DOHH2 (cell line): ENCODE results near the gene CAMTA1.

Experiments
- H3F3A ChIP-seq: fragments of 200-600 bp; sonication (generic), shearing (Covaris generic); 2 replicates; pipeline ENCODE4 v1.6.0; 2016; ENCODE audit warnings: antibody characterized with exemption, mild to moderate bottlenecking; ENCODE audit not compliant: control insufficient read depth, insufficient read depth
- H3K27ac ChIP-seq: fragments of 200-600 bp; sonication (generic); 2 replicates; pipeline ENCODE4 v1.5.1; 2014; ENCODE audit warnings: low read depth, mild to moderate bottlenecking, low read length, moderate library complexity
- H3K27me3 ChIP-seq: fragments of 200-600 bp; sonication (generic); 2 replicates; pipeline ENCODE4 v1.6.1; 2014; ENCODE audit warnings: mild to moderate bottlenecking, low read length, mixed read lengths; ENCODE audit not compliant: control insufficient read depth
- H3K36me3 ChIP-seq: fragments of 200-600 bp; sonication (generic); 2 replicates; pipeline ENCODE4 v1.6.1; 2014; ENCODE audit warnings: mild to moderate bottlenecking, low read length, moderate library complexity, mixed read lengths; ENCODE audit not compliant: control insufficient read depth
- H3K4me1 ChIP-seq: fragments of 200-600 bp; sonication (generic); 2 replicates; pipeline ENCODE4 v1.6.1; 2014; ENCODE audit warnings: mild to moderate bottlenecking, low read length, mixed read lengths; ENCODE audit not compliant: control insufficient read depth
- H3K4me2 ChIP-seq: fragments of 200-600 bp; sonication (generic); 2 replicates; pipeline ENCODE4 v1.6.0; 2014; ENCODE audit warnings: mild to moderate bottlenecking, low read length, moderate library complexity
- H3K4me3 ChIP-seq: fragments of 200-600 bp; sonication (generic); 2 replicates; pipeline ENCODE4 v1.5.1; 2014; ENCODE audit warnings: mild to moderate bottlenecking, low read length, mixed read lengths
- H3K79me2 ChIP-seq: fragments of 200-600 bp; sonication (generic); 2 replicates; pipeline ENCODE4 v1.6.1; 2014; ENCODE audit warnings: mild to moderate bottlenecking, low read length, mixed read lengths; ENCODE audit not compliant: control insufficient read depth
- H3K9me2 ChIP-seq: fragments of 200-600 bp; sonication (generic); replicated peaks from 2 replicates; pipeline ENCODE4 v1.6.1; 2014; ENCODE audit warnings: mild to moderate bottlenecking, low read length, mixed read lengths; ENCODE audit not compliant: control insufficient read depth
- H3K9me3 ChIP-seq: fragments of 200-600 bp; sonication (generic); 2 replicates; pipeline ENCODE4 v1.6.1; 2014; ENCODE audit warnings: antibody characterized with exemption, low read length, mixed read lengths; ENCODE audit not compliant: control insufficient read depth, insufficient read depth
- H4K20me1 ChIP-seq: fragments of 200-600 bp; sonication (generic); 2 replicates; pipeline ENCODE4 v1.6.0; 2014; ENCODE audit warnings: low read depth, mild to moderate bottlenecking, antibody characterized with exemption, low read length, moderate library complexity; ENCODE audit not compliant: control insufficient read depth, insufficient read depth
- CTCF ChIP-seq: fragments of 200-600 bp; sonication (generic); IDR thresholded peaks from one replicate; pipeline ENCODE4 v1.5.1; 2014; ENCODE audit warnings: antibody characterized with exemption, mild to moderate bottlenecking, low read depth, low read length; ENCODE audit not compliant: poor library complexity, severe bottlenecking
- EZH2phosphoT487 ChIP-seq: fragments of 200-600 bp; sonication (generic); IDR thresholded peaks from 2 replicates; pipeline ENCODE4 v1.6.1; 2017; ENCODE audit warnings: borderline replicate concordance, mild to moderate bottlenecking, antibody characterized with exemption, low read length, moderate library complexity, mixed read lengths

CAMTA1 gene

DNA sequence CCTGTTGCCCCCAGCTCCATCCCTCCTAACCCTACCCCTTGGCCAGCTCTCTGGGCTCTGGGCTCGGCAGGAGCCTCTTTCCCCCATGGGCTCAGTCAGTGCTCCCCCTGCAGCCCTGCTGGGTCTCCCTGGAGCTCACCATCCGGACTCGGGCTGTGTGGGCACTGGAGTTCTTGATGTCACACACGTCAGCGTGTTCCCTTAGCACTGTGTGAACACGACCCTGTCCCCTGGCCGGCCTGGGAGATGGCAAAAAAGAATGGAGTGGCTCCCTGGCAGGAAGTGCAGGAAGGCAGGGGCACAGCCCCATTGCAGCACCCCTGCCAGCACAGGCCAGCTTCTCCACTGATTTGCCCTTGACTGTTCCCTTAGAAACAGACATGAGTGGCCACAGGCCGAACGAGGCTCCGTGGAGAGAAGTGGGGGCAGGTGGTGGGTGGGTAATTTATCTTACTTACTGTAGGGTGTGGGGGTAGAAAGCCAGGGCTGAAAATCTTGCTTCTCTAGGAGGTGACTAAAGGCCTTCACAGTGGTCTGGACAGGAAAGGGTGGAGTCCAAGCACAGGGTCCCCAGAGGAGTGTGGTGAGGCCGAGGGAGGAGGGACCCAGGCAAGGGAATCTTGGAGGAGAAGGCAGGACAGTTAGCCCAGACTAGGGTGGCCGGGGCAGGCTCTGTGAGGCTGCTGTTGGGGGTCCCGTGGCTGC lies 604.1 kb downstream of the CAMTA1 start:
- H3K27me3 ChIP-seq: no peaks in the 10 kb centered on the region
- no peaks in the 10 kb centered on the region for H3F3A ChIP-seq
- no peaks in the 10 kb centered on the region for H3K36me3 ChIP-seq
- H3K4me1 ChIP-seq: no peaks in the 10 kb centered on the region
- TF ChIP-seq EZH2phosphoT487 (no peak), CTCF (no peak)
- H4K20me1 ChIP-seq: no peaks in the 10 kb centered on the region
- no peaks in the 10 kb centered on the region for H3K9me2 ChIP-seq
- H3K9me3 ChIP-seq: no peaks in the 10 kb centered on the region
- H3K4me2 ChIP-seq: no peak overlapping the region
- H3K4me3 ChIP-seq: no peak overlapping the region
- no peaks in the 10 kb centered on the region for H3K79me2 ChIP-seq
- no peak overlapping the region for H3K27ac ChIP-seq

GRCh38 chr1:7389906-7390603 lies 604.8 kb downstream of the CAMTA1 start:
- no peak overlapping the region for H3K4me2 ChIP-seq
- TF ChIP-seq CTCF (no peak), EZH2phosphoT487 (no peak)
- no peaks in the 10 kb centered on the region for H3K9me2 ChIP-seq
- no peaks in the 10 kb centered on the region for H3F3A ChIP-seq
- H3K9me3 ChIP-seq: no peaks in the 10 kb centered on the region
- no peaks in the 10 kb centered on the region for H3K27me3 ChIP-seq
- H3K4me3 ChIP-seq: no peak overlapping the region
- H3K27ac ChIP-seq: no peak overlapping the region
- no peaks in the 10 kb centered on the region for H3K4me1 ChIP-seq
- no peaks in the 10 kb centered on the region for H3K79me2 ChIP-seq
- no peaks in the 10 kb centered on the region for H3K36me3 ChIP-seq
- H4K20me1 ChIP-seq: no peaks in the 10 kb centered on the region

GRCh38 chr1:7390604-7391000 lies 605.3 kb downstream of the CAMTA1 start:
- Histone ChIP-seq H4K20me1 (no peaks in the 10 kb centered on the region), H3K27ac (no peak overlapping the region), H3K4me1 (no peaks in the 10 kb centered on the region), H3F3A (no peaks in the 10 kb centered on the region), H3K4me2 (no peak overlapping the region), H3K9me2 (no peaks in the 10 kb centered on the region), H3K9me3 (peaks cover 3% of the 10 kb centered on the region; the same call in 1 of the 2 replicates), H3K79me2 (no peaks in the 10 kb centered on the region), H3K4me3 (no peak overlapping the region), H3K36me3 (no peaks in the 10 kb centered on the region), H3K27me3 (no peaks in the 10 kb centered on the region)
- TF ChIP-seq EZH2phosphoT487 (no peak), CTCF (no peak)
